ENCODE measurements around the gene ZNF662. TPM values are rescaled to one million over a fixed set of nuclear protein-coding genes. Genes with fewer than 3 reads are reported as not detected.
A peak's percentile ranks its signal among the peaks of the same experiment; 100 is the strongest.

Gene ZNF662
- total RNA-seq, 1 experiment from 2014 or later: not detected

DNA sequence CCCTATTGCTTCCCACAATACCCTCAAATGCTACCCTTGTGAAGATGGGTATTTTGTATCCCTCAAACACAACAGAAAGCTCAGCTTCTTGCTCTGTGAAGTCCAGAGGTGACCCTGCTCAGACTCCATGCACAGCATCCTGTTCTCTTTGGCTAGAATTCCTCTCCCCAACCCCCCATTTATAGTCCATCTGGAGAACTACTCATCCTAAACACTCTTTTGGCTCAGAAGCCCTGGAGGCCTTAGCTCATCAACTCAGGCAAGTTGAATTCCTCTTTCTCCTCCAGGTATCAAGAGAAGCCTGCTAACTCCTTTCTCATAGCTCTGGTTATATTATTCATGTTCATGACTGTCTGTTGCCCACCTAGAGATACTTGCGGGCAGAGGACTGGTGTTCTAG is 54.8 kb downstream of the ZNF662 start:
- Histone ChIP-seq H3K27ac (ENCODE audit: low read depth, low read length, poor library complexity, severe bottlenecking) (no peak overlapping the region), H3K4me1 (ENCODE audit: insufficient read depth, low read length, poor library complexity, severe bottlenecking) (no peaks in the 10 kb centered on the region), H3K36me3 (ENCODE audit: insufficient read depth, low read length, poor library complexity, severe bottlenecking) (no peaks in the 10 kb centered on the region), H3K9me3 (ENCODE audit: low read depth, low read length, poor library complexity, severe bottlenecking) (no peaks in the 10 kb centered on the region), H3K27me3 (replicated peaks; ENCODE audit: insufficient read depth, low read depth, low read length, poor library complexity) (no peaks in the 10 kb centered on the region), H3K4me3 (ENCODE audit: low read depth, low read length, poor library complexity, severe bottlenecking) (no peak overlapping the region)
- no peak for DNase-seq (ENCODE audit: low spot score)
- ChIA-PET POLR2A (ENCODE audit: low non-redundant PET) (no interaction called here), CTCF (interaction anchor here (0.6 kb wide), 1 partner anchor 484 kb away, joined by 3 read pairs; no protein-coding TSS in a partner anchor)
- TF ChIP-seq, protein P1, sequence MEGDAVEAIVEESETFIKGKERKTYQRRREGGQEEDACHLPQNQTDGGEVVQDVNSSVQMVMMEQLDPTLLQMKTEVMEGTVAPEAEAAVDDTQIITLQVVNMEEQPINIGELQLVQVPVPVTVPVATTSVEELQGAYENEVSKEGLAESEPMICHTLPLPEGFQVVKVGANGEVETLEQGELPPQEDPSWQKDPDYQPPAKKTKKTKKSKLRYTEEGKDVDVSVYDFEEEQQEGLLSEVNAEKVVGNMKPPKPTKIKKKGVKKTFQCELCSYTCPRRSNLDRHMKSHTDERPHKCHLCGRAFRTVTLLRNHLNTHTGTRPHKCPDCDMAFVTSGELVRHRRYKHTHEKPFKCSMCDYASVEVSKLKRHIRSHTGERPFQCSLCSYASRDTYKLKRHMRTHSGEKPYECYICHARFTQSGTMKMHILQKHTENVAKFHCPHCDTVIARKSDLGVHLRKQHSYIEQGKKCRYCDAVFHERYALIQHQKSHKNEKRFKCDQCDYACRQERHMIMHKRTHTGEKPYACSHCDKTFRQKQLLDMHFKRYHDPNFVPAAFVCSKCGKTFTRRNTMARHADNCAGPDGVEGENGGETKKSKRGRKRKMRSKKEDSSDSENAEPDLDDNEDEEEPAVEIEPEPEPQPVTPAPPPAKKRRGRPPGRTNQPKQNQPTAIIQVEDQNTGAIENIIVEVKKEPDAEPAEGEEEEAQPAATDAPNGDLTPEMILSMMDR (conservative IDR thresholded peaks at IDR 0.05; ENCODE audit: low read depth, low read length): no peak
- TF ChIP-seq EZH2 (IDR thresholded peaks at IDR 0.05; ENCODE audit: borderline replicate concordance, low read depth, low read length, poor library complexity, severe bottlenecking): no peak
- no TSS peak for BruUV-seq (replicated peaks)
- intact Hi-C loops (cut with micrococcal nuclease; ENCODE audit: unreplicated experiment): loop anchor here (5.0 kb wide), 1 partner anchor 197 kb away; no protein-coding TSS in a partner anchor

DNA sequence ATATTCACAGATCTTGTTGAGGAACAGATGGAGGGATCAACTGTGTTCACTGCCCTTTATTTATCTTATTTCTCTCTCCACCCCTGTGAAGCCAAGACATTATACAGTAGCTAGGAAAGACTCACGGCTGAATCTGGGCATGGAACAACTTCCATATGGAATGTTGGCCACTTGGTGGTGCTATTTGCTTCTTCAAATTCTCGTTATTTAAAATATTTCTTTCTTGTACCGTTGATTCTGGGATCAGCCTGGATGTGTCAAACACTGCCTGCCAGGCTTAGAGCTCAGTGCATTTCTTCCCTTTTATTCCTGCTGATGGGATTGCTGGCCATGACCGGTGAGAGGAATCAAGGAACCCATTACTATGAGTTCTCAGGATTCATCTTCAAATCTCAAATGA is 55.7 kb downstream of the ZNF662 start:
- POLR2A ChIA-PET (ENCODE audit: low non-redundant PET): no interaction called here
- Histone ChIP-seq H3K4me1 (ENCODE audit: insufficient read depth, low read length, poor library complexity, severe bottlenecking) (no peaks in the 10 kb centered on the region), H3K4me3 (ENCODE audit: low read depth, low read length, poor library complexity, severe bottlenecking) (no peak overlapping the region), H3K27me3 (replicated peaks; ENCODE audit: insufficient read depth, low read depth, low read length, poor library complexity) (no peaks in the 10 kb centered on the region), H3K36me3 (ENCODE audit: insufficient read depth, low read length, poor library complexity, severe bottlenecking) (no peaks in the 10 kb centered on the region), H3K27ac (ENCODE audit: low read depth, low read length, poor library complexity, severe bottlenecking) (no peak overlapping the region), H3K9me3 (ENCODE audit: low read depth, low read length, poor library complexity, severe bottlenecking) (no peaks in the 10 kb centered on the region)
- no peak for TF ChIP-seq EZH2 (IDR thresholded peaks at IDR 0.05; ENCODE audit: borderline replicate concordance, low read depth, low read length, poor library complexity, severe bottlenecking)
- TF ChIP-seq, protein P1 (conservative IDR thresholded peaks at IDR 0.05; ENCODE audit: low read depth, low read length): peak; percentile 51
- CTCF ChIA-PET: interaction anchor here (0.9 to 1.7 kb wide), 2 partner anchors 194 to 542 kb away, joined by 3 to 4 read pairs; no protein-coding TSS in a partner anchor
- peak; percentile 35 for DNase-seq (ENCODE audit: low spot score)
- intact Hi-C loops (cut with micrococcal nuclease; ENCODE audit: unreplicated experiment): loop anchor here (5.0 kb wide), 1 partner anchor 196 kb away; no protein-coding TSS in a partner anchor
- BruUV-seq (replicated peaks): no TSS peak

DNA sequence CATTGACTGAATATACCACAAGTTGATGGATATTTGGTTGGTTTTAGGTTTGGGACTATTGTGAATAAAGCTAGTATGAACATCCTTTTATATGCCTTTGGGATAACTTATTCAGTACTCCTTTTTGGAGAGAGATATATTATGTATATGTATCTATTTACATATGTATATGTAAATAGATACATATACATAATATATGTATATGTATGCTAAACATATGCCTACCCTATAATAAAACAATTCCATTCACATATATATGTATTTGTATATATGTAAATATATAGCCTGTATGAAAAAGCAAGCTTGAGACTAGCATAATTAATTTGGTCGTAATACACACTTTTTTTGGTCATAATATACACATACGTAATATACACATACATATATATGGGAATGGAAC is 57.3 kb downstream of the ZNF662 start:
- no TSS peak for BruUV-seq (replicated peaks)
- no peak for DNase-seq (ENCODE audit: low spot score)
- intact Hi-C loops (cut with micrococcal nuclease; ENCODE audit: unreplicated experiment): loop anchor here (5.0 kb wide), 1 partner anchor 194 kb away; no protein-coding TSS in a partner anchor
- Histone ChIP-seq H3K27me3 (replicated peaks; ENCODE audit: insufficient read depth, low read depth, low read length, poor library complexity) (no peaks in the 10 kb centered on the region), H3K4me3 (ENCODE audit: low read depth, low read length, poor library complexity, severe bottlenecking) (no peak overlapping the region), H3K4me1 (ENCODE audit: insufficient read depth, low read length, poor library complexity, severe bottlenecking) (no peaks in the 10 kb centered on the region), H3K36me3 (ENCODE audit: insufficient read depth, low read length, poor library complexity, severe bottlenecking) (no peaks in the 10 kb centered on the region), H3K9me3 (ENCODE audit: low read depth, low read length, poor library complexity, severe bottlenecking) (no peaks in the 10 kb centered on the region), H3K27ac (ENCODE audit: low read depth, low read length, poor library complexity, severe bottlenecking) (no peak overlapping the region)
- no peak for TF ChIP-seq EZH2 (IDR thresholded peaks at IDR 0.05; ENCODE audit: borderline replicate concordance, low read depth, low read length, poor library complexity, severe bottlenecking)
- TF ChIP-seq, protein P1 (conservative IDR thresholded peaks at IDR 0.05; ENCODE audit: low read depth, low read length): no peak
- POLR2A ChIA-PET (ENCODE audit: low non-redundant PET): no interaction called here
- CTCF ChIA-PET: no interaction called here

Data from A673 (cell line).